B cell (primary cell): Measurements from ENCODE around the gene CD200. TPM values are rescaled to one million over a fixed set of nuclear protein-coding genes. Genes with fewer than 3 reads are reported as not detected.

Experiments used
- ATAC-seq: fragments of 200-7000 bp; cut with Tn5 transposase; one replicate; pipeline ENCODE4 v1.10.0; 2021; ENCODE audit warnings: low read depth, mild to moderate bottlenecking, moderate number of reproducible peaks, moderate library complexity
- CTCF ChIA-PET: fragments of 350-600 bp; sonication (Branson Sonifier 250); formaldehyde crosslinking; loops from one replicate; lab custom pipeline; 2021; ENCODE audit warnings: antibody characterized with exemption, inconsistent platforms; lab: Charles Lee
- POLR2A ChIA-PET: fragments of 350-600 bp; sonication (Branson Sonifier 250); formaldehyde crosslinking; loops from one replicate; lab custom pipeline; 2021; ENCODE audit warnings: antibody characterized with exemption; lab: Charles Lee
- DNase-seq: peaks from one replicate; pipeline ENCODE4 v3.0.0; 2013
- H2AFZ ChIP-seq: 2 replicates; pipeline ENCODE4 v1.6.1; 2012; ENCODE audit warnings: mild to moderate bottlenecking, low read depth, low read length; ENCODE audit not compliant: insufficient read depth, poor library complexity, severe bottlenecking
- H3K27ac ChIP-seq, 2 donors: 1 replicate in 1 of 2; 2 replicates in 1 of 2; pipeline ENCODE4 v1.5.1; 2012 to 2013; ENCODE audit warnings: low read length in 2 of 2, mild to moderate bottlenecking in 2 of 2, moderate library complexity in 1 of 2
- H3K27me3 ChIP-seq, 4 experiments: fragments of 200-600 bp in 1 of 4; sonication (generic) in 1 of 4; replicated peaks in 1 of 4; 1 replicate in 2 of 4; 2 replicates in 2 of 4; pipeline versions ENCODE4 v1.6.1 to v1.7.0; 2013 to 2016; ENCODE audit warnings: low read length in 3 of 4, mild to moderate bottlenecking in 2 of 4, mixed read lengths in 1 of 4, moderate library complexity in 1 of 4; ENCODE audit not compliant: insufficient read depth in 4 of 4, control insufficient read depth in 3 of 4; ENCODE audit errors: control extremely low read depth in 1 of 4
- H3K36me3 ChIP-seq, 2 experiments: replicated peaks in 1 of 2; 1 replicate in 1 of 2; 2 replicates in 1 of 2; pipeline versions ENCODE4 v1.6.1 to v1.7.1; 2013; ENCODE audit warnings: low read length in 1 of 2; ENCODE audit not compliant: insufficient read depth in 2 of 2, control insufficient read depth in 1 of 2; ENCODE audit errors: control extremely low read depth in 1 of 2, extremely low read depth in 1 of 2
- H3K4me1 ChIP-seq, 2 donors: fragments of 200-600 bp in 1 of 2; sonication (generic) in 1 of 2; 1 replicate in 1 of 2; 2 replicates in 1 of 2; pipeline versions ENCODE4 v1.5.1 to v1.6.1; 2013 to 2017; ENCODE audit warnings: low read length in 2 of 2; ENCODE audit not compliant: control insufficient read depth in 2 of 2, insufficient read depth in 2 of 2
- H3K4me2 ChIP-seq: replicated peaks from 2 replicates; pipeline ENCODE3; 2012; ENCODE audit warnings: mild to moderate bottlenecking, low read depth, low read length; ENCODE audit not compliant: poor library complexity, severe bottlenecking
- H3K4me3 ChIP-seq, 5 experiments: fragments of 200-600 bp in 1 of 5; sonication (generic) in 1 of 5; 1 replicate in 3 of 5; 2 replicates in 2 of 5; pipeline versions ENCODE4 v1.5.1 to v1.7.0; 2011 to 2016; ENCODE audit warnings: low read length in 4 of 5, mild to moderate bottlenecking in 4 of 5, low read depth in 2 of 5, control low read depth in 1 of 5, moderate library complexity in 1 of 5; ENCODE audit not compliant: insufficient read depth in 1 of 5; ENCODE audit errors: control extremely low read depth in 1 of 5, extremely low read depth in 1 of 5
- H3K79me2 ChIP-seq: fragments of 200-600 bp; sonication (generic); one replicate; pipeline ENCODE4 v1.6.0; 2016; ENCODE audit warnings: low read length; ENCODE audit not compliant: control insufficient read depth, insufficient read depth
- H3K9ac ChIP-seq: fragments of 200-600 bp; sonication (generic); 2 replicates; pipeline ENCODE4 v1.6.1; 2017; ENCODE audit warnings: mild to moderate bottlenecking, low read length, moderate library complexity
- H3K9me3 ChIP-seq, 3 donors: one replicate each; pipeline versions ENCODE4 v1.6.1 to v1.7.1; 2013; ENCODE audit warnings: low read length in 2 of 3; ENCODE audit not compliant: control insufficient read depth in 2 of 3, insufficient read depth in 1 of 3; ENCODE audit errors: control extremely low read depth in 1 of 3
- H4K20me1 ChIP-seq: 2 replicates; pipeline ENCODE4 v1.6.0; 2012; ENCODE audit warnings: mild to moderate bottlenecking, low read length; ENCODE audit not compliant: insufficient read depth, control insufficient read depth, poor library complexity, severe bottlenecking
- H3K27ac Mint-ChIP-seq: one replicate; pipeline ENCODE4 v1.8.0; 2021; ENCODE audit warnings: mixed read lengths
- H3K27me3 Mint-ChIP-seq: one replicate; pipeline ENCODE4 v1.8.0; 2021; ENCODE audit warnings: mixed read lengths
- H3K4me1 Mint-ChIP-seq: one replicate; pipeline ENCODE4 v1.8.0; 2021; ENCODE audit warnings: mixed read lengths
- H3K4me3 Mint-ChIP-seq: one replicate; pipeline ENCODE4 v1.8.0; 2021; ENCODE audit warnings: mixed read lengths
- H3K9me3 Mint-ChIP-seq: one replicate; pipeline ENCODE4 v1.8.0; 2022; ENCODE audit warnings: mixed read lengths; ENCODE audit not compliant: insufficient read depth
- EZH2 ChIP-seq: IDR thresholded peaks from 2 replicates; pipeline ENCODE4 v1.6.1; 2012; ENCODE audit warnings: borderline replicate concordance, low read depth, mild to moderate bottlenecking, moderate library complexity, low read length; ENCODE audit not compliant: insufficient read depth, poor library complexity, severe bottlenecking
- WGBS: methylation state at CpG from one replicate; pipeline ENCODE4 v1.1.5; 2013; ENCODE audit warnings: missing lambda C conversion rate; ENCODE audit not compliant: insufficient coverage; 5-methylcytosine and 5-hydroxymethylcytosine counted together
- intact Hi-C: fragments of 100-400 bp; cut with micrococcal nuclease; formaldehyde crosslinking; loops from one replicate; pipeline ENCODE4 v1.10.0; 2022
- polyA plus RNA-seq: library from polyadenylated mRNA; depleted of rRNA; stranded (reverse); fragments of >200 nt; gene quantifications from 2 replicates; pipeline ENCODE4 v1.2.3, GENCODE V29; 2012
- total RNA-seq, 2 donors: library from RNA; stranded (reverse); fragments of 120-200 nt in 1 of 2; gene quantifications; 1 replicate in 1 of 2; 2 replicates in 1 of 2; pipeline versions ENCODE4 v1.2.3 to v1.2.4, GENCODE V29; 2013 to 2022
- TF ChIP-seq, protein P1 (sequence below): fragments of 200-600 bp; IDR thresholded peaks from one replicate; pipeline ENCODE4 v1.8.0; 2022; ENCODE audit warnings: antibody characterized with exemption, mild to moderate bottlenecking

CD200 gene
- total and polyA plus RNA-seq, 2 donors (not counting 1 experiment from before 2014, with no cell fraction given), result 35.0 to 49.9 TPM

GRCh38 chr3:112306825-112307224, 26.1 kb upstream of the CD200 start:
- intact Hi-C loops, result loop anchor here (10.0 kb wide), 1 partner anchor 428 kb away; no protein-coding TSS in a partner anchor

DNA sequence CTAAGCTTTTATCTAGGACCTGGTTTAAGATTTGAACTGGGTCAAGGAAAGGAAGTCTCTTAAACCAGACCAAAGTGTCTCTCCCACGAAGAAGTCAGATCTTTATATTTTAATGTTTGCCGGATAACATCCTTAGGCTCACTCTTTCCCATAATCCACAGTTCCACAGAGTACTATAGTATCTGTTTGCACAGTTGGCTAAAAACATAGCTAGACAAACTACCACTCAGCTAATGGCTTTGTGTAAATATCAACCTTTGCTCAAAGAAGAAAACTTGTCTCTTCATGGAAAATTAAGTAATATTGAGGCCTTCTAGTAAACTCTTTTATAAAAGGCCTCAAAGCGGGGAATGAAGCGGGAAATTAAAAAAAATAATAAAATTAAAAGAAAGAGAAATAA, 25.4 kb upstream of the CD200 start:
- no peaks in the 10 kb centered on the region for H4K20me1 ChIP-seq
- peaks cover 19 to 21% of the 10 kb centered on the region in 2 donors for H3K4me1 ChIP-seq
- DNase-seq, result no peak
- no peak overlapping the region for H3K4me3 Mint-ChIP-seq
- H3K27ac Mint-ChIP-seq, result no peak overlapping the region
- H3K27ac ChIP-seq, result no peak overlapping the region
- intact Hi-C loops, result loop anchor here (10.0 kb wide), 1 partner anchor 427 kb away; no protein-coding TSS in a partner anchor
- H3K4me2 ChIP-seq, result no peak overlapping the region
- ChIA-PET CTCF (interaction anchor here (1.5 to 2.1 kb wide), 3 partner anchors 14 to 196 kb away, joined by 4 to 5 read pairs (median 5); partner anchors contain the start of genes CD200 and SLC9C1), POLR2A (no interaction called here)
- H3K4me1 Mint-ChIP-seq, result peaks cover 1% of the 10 kb centered on the region
- no peak overlapping the region for H2AFZ ChIP-seq
- ATAC-seq, result no peak
- no peaks in the 10 kb centered on the region for H3K79me2 ChIP-seq
- no peaks in the 10 kb centered on the region for H3K27me3 ChIP-seq
- no peaks in the 10 kb centered on the region for H3K9me3 Mint-ChIP-seq
- 100% methylated on average over 1 of the region's 4 CpGs for WGBS
- TF ChIP-seq, protein P1, sequence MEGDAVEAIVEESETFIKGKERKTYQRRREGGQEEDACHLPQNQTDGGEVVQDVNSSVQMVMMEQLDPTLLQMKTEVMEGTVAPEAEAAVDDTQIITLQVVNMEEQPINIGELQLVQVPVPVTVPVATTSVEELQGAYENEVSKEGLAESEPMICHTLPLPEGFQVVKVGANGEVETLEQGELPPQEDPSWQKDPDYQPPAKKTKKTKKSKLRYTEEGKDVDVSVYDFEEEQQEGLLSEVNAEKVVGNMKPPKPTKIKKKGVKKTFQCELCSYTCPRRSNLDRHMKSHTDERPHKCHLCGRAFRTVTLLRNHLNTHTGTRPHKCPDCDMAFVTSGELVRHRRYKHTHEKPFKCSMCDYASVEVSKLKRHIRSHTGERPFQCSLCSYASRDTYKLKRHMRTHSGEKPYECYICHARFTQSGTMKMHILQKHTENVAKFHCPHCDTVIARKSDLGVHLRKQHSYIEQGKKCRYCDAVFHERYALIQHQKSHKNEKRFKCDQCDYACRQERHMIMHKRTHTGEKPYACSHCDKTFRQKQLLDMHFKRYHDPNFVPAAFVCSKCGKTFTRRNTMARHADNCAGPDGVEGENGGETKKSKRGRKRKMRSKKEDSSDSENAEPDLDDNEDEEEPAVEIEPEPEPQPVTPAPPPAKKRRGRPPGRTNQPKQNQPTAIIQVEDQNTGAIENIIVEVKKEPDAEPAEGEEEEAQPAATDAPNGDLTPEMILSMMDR, result no peak
- no peak for TF ChIP-seq EZH2
- no peak overlapping the region for H3K4me3 ChIP-seq
- H3K9ac ChIP-seq, result no peak overlapping the region
- peaks cover 0 to under 1% (median 0%) of the 10 kb centered on the region in 3 donors for H3K9me3 ChIP-seq
- H3K36me3 ChIP-seq, result no peaks in the 10 kb centered on the region
- H3K27me3 Mint-ChIP-seq, result no peaks in the 10 kb centered on the region

More at GRCh38 chr3:112306825-112307224, 26.1 kb upstream of the CD200 start:
- Mint-ChIP-seq H3K9me3 (no peaks in the 10 kb centered on the region), H3K27me3 (no peaks in the 10 kb centered on the region), H3K4me3 (no peak overlapping the region), H3K4me1 (peaks cover 1% of the 10 kb centered on the region), H3K27ac (no peak overlapping the region)
- no peak overlapping the region for H2AFZ ChIP-seq
- no peak for DNase-seq
- peaks cover 21% of the 10 kb centered on the region in 2 donors for H3K4me1 ChIP-seq
- no peaks in the 10 kb centered on the region for H4K20me1 ChIP-seq
- H3K27me3 ChIP-seq, result no peaks in the 10 kb centered on the region
- H3K27ac ChIP-seq, result no peak overlapping the region
- peaks cover 0 to 5% (median 0%) of the 10 kb centered on the region in 3 donors for H3K9me3 ChIP-seq
- no peak for ATAC-seq
- WGBS, result 100% methylated on average over 7 of the region's 9 CpGs
- no peaks in the 10 kb centered on the region for H3K36me3 ChIP-seq
- no peak overlapping the region for H3K4me3 ChIP-seq
- CTCF ChIA-PET, result interaction anchor here (1.5 to 1.7 kb wide), 3 partner anchors 13 to 212 kb away, joined by 4 to 7 read pairs (median 5); partner anchors contain the start of gene SLC9C1
- no peaks in the 10 kb centered on the region for H3K79me2 ChIP-seq
- TF ChIP-seq, protein P1, result no peak
- TF ChIP-seq EZH2, result no peak
- H3K9ac ChIP-seq, result no peak overlapping the region
- POLR2A ChIA-PET, result no interaction called here
- no peak overlapping the region for H3K4me2 ChIP-seq
